Upper lobe of left lung (tissue), 4 donors: Measurements from ENCODE around the gene SLC9A4.

Experiments used
- EP300 ChIP-seq, 4 donors: sonication (generic); formaldehyde crosslinking; IDR thresholded peaks; one replicate each; pipeline ENCODE4 v1.5.1; 2017; ENCODE audit warnings: antibody characterized with exemption in 4 of 4, control low read depth in 2 of 4
- POLR2A ChIP-seq, 4 donors: fragments of 450-650 bp; IDR thresholded peaks; one replicate each; pipeline ENCODE4 v1.5.1; 2016 to 2017; ENCODE audit warnings: antibody characterized with exemption in 4 of 4, mild to moderate bottlenecking in 2 of 4
- POLR2AphosphoS5 ChIP-seq, 2 donors: sonication (generic); formaldehyde crosslinking; IDR thresholded peaks; one replicate each; pipeline ENCODE4 v1.5.1; 2017; ENCODE audit warnings: antibody characterized with exemption in 2 of 2
- TF ChIP-seq, protein P1 (sequence below), 6 experiments: fragments of 450-650 bp in 4 of 6; fragments of 200-600 bp in 2 of 6; sonication (generic) in 2 of 6; IDR thresholded peaks; one replicate each; pipeline ENCODE4 v1.5.1; 2016 to 2019; ENCODE audit warnings: antibody characterized with exemption in 6 of 6

DNA sequence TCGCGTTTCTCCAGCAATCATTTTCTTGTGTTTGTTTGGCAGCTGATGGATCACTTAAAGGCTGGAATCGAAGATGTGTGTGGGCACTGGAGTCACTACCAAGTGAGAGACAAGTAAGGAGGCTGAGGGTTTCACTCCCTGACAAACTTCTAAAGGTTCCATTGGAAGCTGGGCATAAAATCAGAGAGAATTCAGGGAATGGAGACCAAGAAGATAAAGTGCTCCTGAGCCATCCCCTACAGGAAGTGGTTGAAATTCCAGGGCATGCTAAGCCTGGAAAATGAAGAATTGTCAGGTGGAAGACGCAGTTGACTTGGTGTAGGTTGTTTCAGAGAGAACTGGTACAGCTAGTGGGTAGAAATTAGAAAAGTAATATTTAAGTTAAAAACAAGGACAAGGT lies 39.1 kb downstream of the SLC9A4 start:
- TF ChIP-seq, protein P1, sequence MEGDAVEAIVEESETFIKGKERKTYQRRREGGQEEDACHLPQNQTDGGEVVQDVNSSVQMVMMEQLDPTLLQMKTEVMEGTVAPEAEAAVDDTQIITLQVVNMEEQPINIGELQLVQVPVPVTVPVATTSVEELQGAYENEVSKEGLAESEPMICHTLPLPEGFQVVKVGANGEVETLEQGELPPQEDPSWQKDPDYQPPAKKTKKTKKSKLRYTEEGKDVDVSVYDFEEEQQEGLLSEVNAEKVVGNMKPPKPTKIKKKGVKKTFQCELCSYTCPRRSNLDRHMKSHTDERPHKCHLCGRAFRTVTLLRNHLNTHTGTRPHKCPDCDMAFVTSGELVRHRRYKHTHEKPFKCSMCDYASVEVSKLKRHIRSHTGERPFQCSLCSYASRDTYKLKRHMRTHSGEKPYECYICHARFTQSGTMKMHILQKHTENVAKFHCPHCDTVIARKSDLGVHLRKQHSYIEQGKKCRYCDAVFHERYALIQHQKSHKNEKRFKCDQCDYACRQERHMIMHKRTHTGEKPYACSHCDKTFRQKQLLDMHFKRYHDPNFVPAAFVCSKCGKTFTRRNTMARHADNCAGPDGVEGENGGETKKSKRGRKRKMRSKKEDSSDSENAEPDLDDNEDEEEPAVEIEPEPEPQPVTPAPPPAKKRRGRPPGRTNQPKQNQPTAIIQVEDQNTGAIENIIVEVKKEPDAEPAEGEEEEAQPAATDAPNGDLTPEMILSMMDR (IDR thresholded peaks at IDR 0.05): no peak
- TF ChIP-seq POLR2AphosphoS5 (IDR thresholded peaks at IDR 0.05) (no peak), EP300 (IDR thresholded peaks at IDR 0.05) (no peak), POLR2A (IDR thresholded peaks at IDR 0.05) (no peak)
